HUES48 (cell line): ENCODE results near the gene MFAP3L.
"Not testable (repeated sequence)": the region's sequence is repeated elsewhere in the genome, so short reads cannot be mapped to it uniquely, and the experiment has no call there.

Experiments
- H3K27ac ChIP-seq: one replicate; pipeline ENCODE4 v1.7.0; 2013; ENCODE audit warnings: low read depth, low read length, inconsistent platforms
- H3K27me3 ChIP-seq: 2 replicates; pipeline ENCODE4 v1.6.1; 2013; ENCODE audit warnings: mild to moderate bottlenecking, low read length; ENCODE audit not compliant: control insufficient read depth, insufficient read depth
- H3K36me3 ChIP-seq: 2 replicates; pipeline ENCODE4 v1.6.1; 2013; ENCODE audit warnings: low read length; ENCODE audit not compliant: control insufficient read depth, insufficient read depth
- H3K4me1 ChIP-seq: 2 replicates; pipeline ENCODE4 v1.6.1; 2013; ENCODE audit warnings: mild to moderate bottlenecking, low read length; ENCODE audit not compliant: control insufficient read depth, insufficient read depth
- H3K4me3 ChIP-seq: 2 replicates; pipeline ENCODE4 v1.5.1; 2013; ENCODE audit warnings: mild to moderate bottlenecking, low read depth, low read length
- H3K9ac ChIP-seq: 2 replicates; pipeline ENCODE4 v1.6.1; 2013; ENCODE audit warnings: mild to moderate bottlenecking, low read depth, low read length, moderate library complexity
- H3K9me3 ChIP-seq: 2 replicates; pipeline ENCODE4 v1.6.1; 2013; ENCODE audit warnings: low read length; ENCODE audit not compliant: control insufficient read depth, insufficient read depth

The MFAP3L gene

GRCh38 chr4:169958629-169959028 is 67.6 kb downstream of the MFAP3L start:
- H3K9ac ChIP-seq: no peak overlapping the region
- peaks cover 14% of the 10 kb centered on the region for H3K4me1 ChIP-seq
- no peak overlapping the region for H3K4me3 ChIP-seq
- no peaks in the 10 kb centered on the region for H3K9me3 ChIP-seq
- no peaks in the 10 kb centered on the region for H3K36me3 ChIP-seq
- H3K27ac ChIP-seq: no peak overlapping the region
- no peaks in the 10 kb centered on the region for H3K27me3 ChIP-seq

GRCh38 chr4:169957785-169958184 is 68.4 kb downstream of the MFAP3L start:
- H3K27me3 ChIP-seq: no peaks in the 10 kb centered on the region
- no peak overlapping the region for H3K9ac ChIP-seq
- no peak overlapping the region for H3K4me3 ChIP-seq

GRCh38 chr4:169956091-169956843 is 69.9 kb downstream of the MFAP3L start:
- Histone ChIP-seq H3K27me3 (no peaks in the 10 kb centered on the region), H3K36me3 (no peaks in the 10 kb centered on the region), H3K27ac (no peak overlapping the region)

More at GRCh38 chr4:169957785-169958184, 68.4 kb downstream of the MFAP3L start:
- H3K4me1 ChIP-seq: peaks cover 14% of the 10 kb centered on the region
- no peaks in the 10 kb centered on the region for H3K9me3 ChIP-seq
- H3K27ac ChIP-seq: peak overlapping the region; percentile 17
- H3K36me3 ChIP-seq: no peaks in the 10 kb centered on the region

GRCh38 chr4:169955521-169955920 is 70.7 kb downstream of the MFAP3L start:
- peaks cover 14% of the 10 kb centered on the region for H3K4me1 ChIP-seq
- H3K4me3 ChIP-seq: no peak overlapping the region
- no peak overlapping the region for H3K9ac ChIP-seq
- H3K9me3 ChIP-seq: no peaks in the 10 kb centered on the region
- H3K27me3 ChIP-seq: no peaks in the 10 kb centered on the region
- H3K36me3 ChIP-seq: no peaks in the 10 kb centered on the region
- H3K27ac ChIP-seq: no peak overlapping the region

More at GRCh38 chr4:169956091-169956843, 69.9 kb downstream of the MFAP3L start:
- H3K4me3 ChIP-seq: no peak overlapping the region
- no peak overlapping the region for H3K9ac ChIP-seq
- H3K4me1 ChIP-seq: peaks cover 14% of the 10 kb centered on the region
- no peaks in the 10 kb centered on the region for H3K9me3 ChIP-seq

GRCh38 chr4:169952236-169953002 is 73.8 kb downstream of the MFAP3L start:
- H3K27me3 ChIP-seq: no peaks in the 10 kb centered on the region
- peaks cover under 1% of the 10 kb centered on the region; the same call in 1 of the 2 replicates for H3K4me1 ChIP-seq
- no peaks in the 10 kb centered on the region for H3K9me3 ChIP-seq
- no peak overlapping the region for H3K4me3 ChIP-seq
- no peak overlapping the region for H3K27ac ChIP-seq
- no peaks in the 10 kb centered on the region for H3K36me3 ChIP-seq
- H3K9ac ChIP-seq: no peak overlapping the region

GRCh38 chr4:169948271-169948670 is 77.9 kb downstream of the MFAP3L start:
- H3K27me3 ChIP-seq: no peaks in the 10 kb centered on the region
- H3K9ac ChIP-seq: no peak overlapping the region
- H3K36me3 ChIP-seq: no peaks in the 10 kb centered on the region
- no peak overlapping the region for H3K4me3 ChIP-seq
- 0 out of 2 replicates have a peak, but pooled peaks cover 4% of the 10 kb centered on the region for H3K4me1 ChIP-seq
- H3K9me3 ChIP-seq: 0 out of 2 replicates have a peak, but pooled peaks cover 4% of the 10 kb centered on the region
- H3K27ac ChIP-seq: no peak overlapping the region

- H3K27ac ChIP-seq: no peak overlapping the region
- 0 out of 2 replicates have a peak, but pooled peaks cover 4% of the 10 kb centered on the region for H3K4me1 ChIP-seq
- no peak overlapping the region for H3K9ac ChIP-seq
- H3K27me3 ChIP-seq: no peaks in the 10 kb centered on the region
- no peaks in the 10 kb centered on the region for H3K36me3 ChIP-seq
- H3K9me3 ChIP-seq: 0 out of 2 replicates have a peak, but pooled peaks cover 4% of the 10 kb centered on the region
- H3K4me3 ChIP-seq: no peak overlapping the region
Observed at GRCh38 chr4:169945636-169946035, 80.6 kb downstream of the MFAP3L start.

GRCh38 chr4:169943601-169944000 is 82.6 kb downstream of the MFAP3L start:
- H3K4me1 ChIP-seq: peaks cover 10% of the 10 kb centered on the region; the same call in 1 of the 2 replicates
- H3K4me3 ChIP-seq: not testable (repeated sequence)

GRCh38 chr4:169941141-169941540 is 85.1 kb downstream of the MFAP3L start:
- Histone ChIP-seq H3K4me3 (no peak overlapping the region), H3K4me1 (peaks cover 10% of the 10 kb centered on the region; the same call in 1 of the 2 replicates), H3K27me3 (no peaks in the 10 kb centered on the region), H3K9me3 (0 out of 2 replicates have a peak, but pooled peaks cover 4% of the 10 kb centered on the region), H3K27ac (no peak overlapping the region), H3K9ac (no peak overlapping the region), H3K36me3 (no peaks in the 10 kb centered on the region)

More at GRCh38 chr4:169943601-169944000, 82.6 kb downstream of the MFAP3L start:
- H3K27me3 ChIP-seq, H3K9me3 ChIP-seq, H3K9ac ChIP-seq, H3K27ac ChIP-seq, H3K36me3 ChIP-seq: not testable (repeated sequence)

GRCh38 chr4:169940460-169940859 is 85.7 kb downstream of the MFAP3L start:
- Histone ChIP-seq H3K4me1 (peaks cover 11% of the 10 kb centered on the region; the same call in 1 of the 2 replicates), H3K36me3 (no peaks in the 10 kb centered on the region), H3K27ac (peak overlapping the region; percentile 59), H3K9ac (no peak overlapping the region), H3K9me3 (0 out of 2 replicates have a peak, but pooled peaks cover 4% of the 10 kb centered on the region), H3K27me3 (no peaks in the 10 kb centered on the region), H3K4me3 (no peak overlapping the region)
